BLaER1 (cell line): Measurements from ENCODE around the gene PTPN20.

ENCODE experiments used
- H3K27ac ChIP-seq: shearing (Covaris generic); formaldehyde crosslinking; 2 replicates; pipeline ENCODE4 v1.8.1; 2022
- H3K27me3 ChIP-seq: shearing (Covaris generic); formaldehyde crosslinking; 2 replicates; pipeline ENCODE4 v1.8.1; 2022
- H3K36me3 ChIP-seq: shearing (Covaris generic); formaldehyde crosslinking; 2 replicates; pipeline ENCODE4 v1.8.1; 2022
- H3K4me1 ChIP-seq: shearing (Covaris generic); formaldehyde crosslinking; 2 replicates; pipeline ENCODE4 v1.8.1; 2022
- H3K4me2 ChIP-seq: shearing (Covaris generic); formaldehyde crosslinking; 2 replicates; pipeline ENCODE4 v1.8.1; 2022
- H3K4me3 ChIP-seq: shearing (Covaris generic); formaldehyde crosslinking; 2 replicates; pipeline ENCODE4 v1.8.1; 2022
- H3K9ac ChIP-seq: shearing (Covaris generic); formaldehyde crosslinking; 2 replicates; pipeline ENCODE4 v1.8.1; 2022
- H3K9me3 ChIP-seq: shearing (Covaris generic); formaldehyde crosslinking; 2 replicates; pipeline ENCODE4 v1.8.1; 2022
- H4K20me1 ChIP-seq: shearing (Covaris generic); formaldehyde crosslinking; 2 replicates; pipeline ENCODE4 v1.8.1; 2022
- Cebpa-rat ChIP-seq: shearing (Covaris generic); IDR thresholded peaks from 2 replicates; pipeline ENCODE4 v1.8.1; 2022

Gene PTPN20

DNA sequence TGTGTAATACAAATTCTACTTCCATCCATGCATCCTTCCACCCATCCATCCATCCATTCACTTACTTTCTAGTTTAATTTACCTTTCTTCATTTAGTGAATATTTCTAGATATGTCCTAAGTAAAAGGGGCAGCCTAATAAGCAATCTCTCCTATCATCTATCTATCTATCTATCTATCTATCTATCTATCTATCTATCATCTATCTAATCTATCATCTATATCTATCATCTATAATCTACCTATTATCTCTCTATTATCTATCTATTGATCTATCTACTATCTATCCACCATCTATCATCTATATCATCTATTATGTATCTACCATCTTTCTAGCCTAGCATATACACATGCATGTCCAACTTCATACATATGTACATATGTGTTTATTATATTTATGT is 104.2 kb downstream of the PTPN20 start:
- TF ChIP-seq Cebpa-rat = no peak
- H3K9ac ChIP-seq = no peak overlapping the region
- no peak overlapping the region for H3K4me3 ChIP-seq
- no peak overlapping the region for H3K4me2 ChIP-seq
- H3K9me3 ChIP-seq = no peaks in the 10 kb centered on the region
- no peaks in the 10 kb centered on the region for H3K27me3 ChIP-seq
- H3K27ac ChIP-seq = no peak overlapping the region
- H3K4me1 ChIP-seq = no peaks in the 10 kb centered on the region
- no peaks in the 10 kb centered on the region for H4K20me1 ChIP-seq
- no peaks in the 10 kb centered on the region for H3K36me3 ChIP-seq

DNA sequence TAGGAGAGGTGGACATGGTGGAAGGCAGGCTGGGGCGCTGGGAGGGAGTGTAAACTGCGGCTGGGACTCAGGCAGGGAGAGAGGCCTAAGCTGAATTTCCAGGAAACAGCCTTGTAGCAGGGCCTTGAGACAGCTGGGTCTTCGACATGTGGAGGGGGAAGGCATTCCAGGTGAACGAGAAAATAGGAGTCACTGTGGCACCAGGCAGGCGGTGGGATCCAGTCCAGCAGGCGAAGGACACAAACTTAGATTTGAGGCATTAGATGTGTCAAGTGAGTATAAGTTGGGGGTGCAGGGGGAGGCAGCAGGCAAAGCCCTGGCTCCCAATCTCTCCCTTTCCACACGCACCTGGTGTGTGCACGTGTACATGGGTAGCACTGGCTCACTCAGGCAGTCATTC is 105.3 kb downstream of the PTPN20 start:
- no peak overlapping the region for H3K4me3 ChIP-seq
- H3K4me1 ChIP-seq = no peaks in the 10 kb centered on the region
- H3K27ac ChIP-seq = no peak overlapping the region
- H3K9me3 ChIP-seq = no peaks in the 10 kb centered on the region
- no peak overlapping the region for H3K4me2 ChIP-seq
- H3K36me3 ChIP-seq = no peaks in the 10 kb centered on the region
- no peak for TF ChIP-seq Cebpa-rat
- H3K9ac ChIP-seq = no peak overlapping the region
- no peaks in the 10 kb centered on the region for H4K20me1 ChIP-seq
- no peaks in the 10 kb centered on the region for H3K27me3 ChIP-seq

DNA sequence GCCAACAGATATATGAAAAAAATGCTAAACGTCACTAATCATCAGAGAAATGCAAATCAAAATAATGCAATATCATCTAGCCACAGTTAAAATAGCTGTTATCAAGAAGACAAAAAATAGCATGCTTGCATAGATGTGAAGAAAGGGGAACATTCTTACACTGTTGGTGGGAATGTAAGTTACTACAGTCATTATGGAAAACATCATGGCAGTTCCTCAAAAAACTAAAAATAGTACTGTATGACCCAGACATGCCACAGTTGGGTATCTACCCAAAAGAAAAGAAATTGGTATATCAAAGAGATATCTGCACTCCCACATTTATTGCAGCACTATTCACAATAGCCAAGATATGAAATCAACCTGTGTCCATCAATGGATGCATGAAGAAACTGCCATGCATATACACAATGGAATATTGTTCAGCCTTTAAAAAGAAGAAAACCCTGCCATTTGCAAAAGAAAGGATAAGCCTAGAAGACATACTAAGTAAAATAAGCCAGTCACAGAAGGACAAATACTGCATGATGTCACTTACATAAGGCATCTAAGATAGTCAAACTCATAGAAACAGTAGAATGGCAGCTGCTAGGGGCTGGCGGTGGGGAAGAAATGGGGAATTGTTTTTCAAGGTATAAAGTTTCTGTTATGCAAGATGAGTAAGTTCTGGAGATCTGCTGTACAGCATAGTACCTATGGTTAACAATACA is 107.0 kb downstream of the PTPN20 start:
- TF ChIP-seq Cebpa-rat = no peak
- Histone ChIP-seq H4K20me1 (no peaks in the 10 kb centered on the region), H3K27me3 (no peaks in the 10 kb centered on the region), H3K4me1 (no peaks in the 10 kb centered on the region), H3K27ac (no peak overlapping the region), H3K9ac (no peak overlapping the region), H3K9me3 (no peaks in the 10 kb centered on the region), H3K4me2 (no peak overlapping the region), H3K36me3 (no peaks in the 10 kb centered on the region), H3K4me3 (no peak overlapping the region)

DNA sequence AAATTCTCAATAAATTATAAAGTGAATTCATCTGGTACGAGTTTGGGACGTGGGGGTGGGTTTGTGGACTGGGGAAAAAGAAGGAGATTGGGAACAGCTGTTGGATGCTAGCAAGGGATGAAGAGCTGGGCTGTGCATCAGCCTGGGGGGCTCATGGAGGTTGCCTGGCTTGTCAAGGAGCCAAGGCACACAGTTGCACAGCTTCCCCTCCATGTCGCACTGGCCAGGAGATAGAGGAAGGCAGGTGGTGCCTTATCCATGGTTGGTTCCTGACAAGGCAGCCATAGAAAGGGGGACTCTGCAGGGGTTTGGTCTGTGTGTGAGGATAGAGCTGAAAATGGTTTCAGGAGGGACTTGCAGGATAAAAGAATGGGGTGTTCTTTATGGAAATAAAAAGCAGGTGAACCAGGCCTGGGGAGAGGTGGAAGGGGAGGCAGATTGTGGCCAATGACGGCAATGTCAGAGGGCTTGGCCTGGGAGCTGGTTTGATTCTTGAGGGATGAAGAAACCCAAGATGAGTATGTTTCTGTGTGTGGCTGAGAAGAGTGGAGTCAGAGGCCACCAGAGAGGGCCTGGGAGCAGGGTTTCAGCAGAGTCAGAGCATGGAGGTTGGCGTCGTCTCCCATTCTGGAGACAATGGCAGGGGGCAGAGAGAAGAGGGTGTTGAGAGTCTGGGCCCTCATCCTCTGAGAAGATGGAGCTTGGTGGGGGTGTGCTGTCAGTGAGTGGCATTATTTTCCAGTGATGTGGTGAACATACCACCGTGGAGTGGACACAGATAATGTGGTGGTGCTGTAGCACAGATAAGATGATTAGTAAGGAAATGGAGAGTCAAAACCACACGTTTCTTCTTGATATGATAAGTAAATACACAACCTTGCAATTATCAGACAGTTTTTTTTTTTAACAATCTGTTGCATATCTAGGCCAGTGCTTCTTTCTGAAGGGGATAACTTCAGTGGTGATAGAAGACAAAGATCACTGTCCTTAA is 108.2 kb downstream of the PTPN20 start:
- Histone ChIP-seq H4K20me1 (no peaks in the 10 kb centered on the region), H3K4me2 (no peak overlapping the region), H3K27ac (no peak overlapping the region), H3K27me3 (no peaks in the 10 kb centered on the region), H3K9me3 (no peaks in the 10 kb centered on the region), H3K4me3 (no peak overlapping the region), H3K9ac (no peak overlapping the region), H3K36me3 (no peaks in the 10 kb centered on the region), H3K4me1 (no peaks in the 10 kb centered on the region)
- no peak for TF ChIP-seq Cebpa-rat

DNA sequence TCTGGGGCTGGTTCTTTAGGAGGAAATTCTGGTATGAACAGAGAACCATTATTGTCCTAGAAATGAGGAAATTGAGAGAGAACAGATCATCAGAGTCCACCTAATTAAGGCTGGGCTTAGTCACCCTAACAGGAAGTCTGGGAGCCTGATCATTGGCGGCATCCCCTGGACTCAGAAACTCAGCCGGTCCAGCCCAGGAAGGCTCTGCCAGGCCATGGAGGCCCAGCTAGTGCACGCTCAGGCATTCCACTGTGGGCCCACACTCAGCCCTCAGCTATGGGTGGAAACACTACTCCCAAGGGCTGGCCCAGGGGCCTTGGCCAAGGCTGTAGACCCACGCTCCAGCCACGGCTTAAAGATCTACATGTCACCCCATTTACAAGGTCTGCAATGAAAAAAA is 109.2 kb downstream of the PTPN20 start:
- Histone ChIP-seq H3K27me3 (no peaks in the 10 kb centered on the region), H3K27ac (no peak overlapping the region), H3K9me3 (no peaks in the 10 kb centered on the region), H3K9ac (no peak overlapping the region), H3K36me3 (no peaks in the 10 kb centered on the region), H3K4me3 (no peak overlapping the region), H4K20me1 (no peaks in the 10 kb centered on the region), H3K4me1 (no peaks in the 10 kb centered on the region), H3K4me2 (no peak overlapping the region)
- TF ChIP-seq Cebpa-rat = no peak

DNA sequence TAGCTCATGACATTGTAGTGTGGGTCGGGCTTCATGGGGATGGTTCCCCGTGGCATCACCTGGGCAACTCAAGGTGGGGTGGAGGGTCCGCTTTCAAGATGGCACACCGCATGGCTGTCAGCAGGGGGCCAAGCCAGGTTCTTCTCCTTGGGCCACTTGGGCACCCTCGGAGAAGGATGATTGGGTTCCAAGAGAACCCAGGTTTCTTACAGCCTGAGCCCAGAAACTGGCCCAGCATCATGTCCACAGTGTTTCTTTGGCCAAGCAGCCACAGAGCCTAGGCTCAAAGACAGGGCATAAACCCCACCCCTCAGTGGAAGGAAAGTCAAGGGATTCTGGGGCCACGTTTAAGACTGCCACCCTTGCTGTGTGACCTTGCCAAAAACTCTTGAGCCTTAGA is 110.6 kb downstream of the PTPN20 start:
- no peaks in the 10 kb centered on the region for H3K27me3 ChIP-seq
- no peak overlapping the region for H3K27ac ChIP-seq
- H3K4me1 ChIP-seq = no peaks in the 10 kb centered on the region
- H3K36me3 ChIP-seq = no peaks in the 10 kb centered on the region
- no peak for TF ChIP-seq Cebpa-rat
- no peak overlapping the region for H3K4me3 ChIP-seq
- no peaks in the 10 kb centered on the region for H4K20me1 ChIP-seq
- no peak overlapping the region for H3K4me2 ChIP-seq
- H3K9me3 ChIP-seq = no peaks in the 10 kb centered on the region
- no peak overlapping the region for H3K9ac ChIP-seq

DNA sequence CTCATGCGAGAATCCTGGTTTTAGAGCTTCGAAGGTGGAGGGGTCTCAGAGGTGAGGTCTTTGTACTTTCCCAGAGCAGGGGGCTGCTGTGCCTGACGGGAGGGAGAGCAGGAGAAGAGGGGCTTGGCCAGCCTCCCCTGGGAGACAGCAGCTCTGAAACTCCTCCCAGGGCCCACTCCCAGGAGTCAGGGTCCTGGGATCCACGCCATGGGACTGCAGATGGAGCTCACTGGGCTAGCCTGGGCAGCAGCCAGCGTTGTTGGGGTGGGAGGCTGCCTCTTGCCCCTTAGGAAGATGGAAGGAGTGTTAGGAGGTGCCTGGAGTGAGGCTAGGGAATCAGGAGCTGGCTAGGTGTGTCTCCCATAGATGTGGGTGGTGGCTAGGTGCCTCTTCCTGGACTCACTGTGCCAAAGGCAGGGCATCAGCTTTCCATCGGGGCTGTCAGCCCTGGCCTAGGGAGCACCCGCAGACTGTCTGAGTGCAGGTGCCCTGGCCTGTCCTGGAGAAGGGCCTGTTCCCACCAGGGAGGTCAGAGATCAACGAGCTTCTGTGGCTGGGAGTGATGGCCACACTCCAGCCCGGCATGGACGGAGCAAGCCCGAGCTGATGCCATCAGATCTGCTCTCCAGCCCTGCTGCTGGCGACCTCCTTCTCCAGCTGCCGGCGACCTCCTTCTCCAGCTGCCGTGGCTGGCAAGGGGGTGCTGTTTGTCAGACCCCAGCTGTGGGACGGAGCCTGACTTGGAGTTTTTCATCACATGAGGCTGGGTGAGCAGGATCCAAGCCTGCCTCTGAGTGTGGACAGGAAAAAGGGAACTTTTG is 111.3 kb downstream of the PTPN20 start:
- no peak overlapping the region for H3K4me2 ChIP-seq

DNA sequence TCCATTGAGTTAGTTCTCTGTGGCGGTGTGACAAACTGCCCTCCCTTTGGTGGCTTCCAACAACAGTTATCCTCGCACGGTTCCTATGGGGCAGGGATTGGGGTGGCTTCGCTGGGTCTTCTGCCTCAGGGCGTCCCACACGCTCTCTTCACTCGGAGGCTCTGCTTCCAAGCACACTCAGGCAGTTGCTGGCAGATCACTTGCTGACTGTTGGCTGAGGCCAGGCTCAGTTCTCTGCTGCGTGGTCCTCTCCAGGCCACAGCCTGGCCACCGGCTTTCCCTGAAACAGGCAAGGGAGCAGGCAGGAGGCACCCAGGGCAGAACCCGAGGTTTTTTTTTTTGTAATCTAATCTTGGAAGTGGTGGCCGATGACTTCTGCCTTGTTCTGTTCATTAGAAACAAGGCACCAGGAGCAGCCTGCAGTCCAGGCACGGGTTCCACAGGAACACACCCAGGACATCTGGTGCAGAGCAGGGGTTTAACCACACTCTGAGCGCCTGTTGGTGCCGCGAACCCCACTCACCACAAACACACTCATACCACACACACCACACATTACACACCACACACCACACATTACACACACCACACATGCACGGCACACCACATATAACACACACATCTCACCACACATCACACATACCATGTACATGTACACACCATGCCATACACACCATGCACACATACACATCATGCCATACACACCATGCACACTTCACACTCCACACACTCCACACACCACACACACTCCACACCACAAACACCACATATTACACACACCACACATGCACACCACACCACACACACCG is 112.2 kb downstream of the PTPN20 start:
- no peak overlapping the region for H3K4me2 ChIP-seq
- no peaks in the 10 kb centered on the region for H3K9me3 ChIP-seq
- no peak overlapping the region for H3K9ac ChIP-seq
- no peak overlapping the region for H3K4me3 ChIP-seq
- H3K27me3 ChIP-seq = no peaks in the 10 kb centered on the region
- peaks cover under 1% of the 10 kb centered on the region for H3K4me1 ChIP-seq
- H3K27ac ChIP-seq = no peak overlapping the region
- H4K20me1 ChIP-seq = no peaks in the 10 kb centered on the region
- no peak for TF ChIP-seq Cebpa-rat
- no peaks in the 10 kb centered on the region for H3K36me3 ChIP-seq

More for the DNA sequence above, 111.3 kb downstream of the PTPN20 start:
- Histone ChIP-seq H4K20me1 (no peaks in the 10 kb centered on the region), H3K27me3 (no peaks in the 10 kb centered on the region), H3K4me1 (no peaks in the 10 kb centered on the region), H3K36me3 (no peaks in the 10 kb centered on the region), H3K4me3 (no peak overlapping the region), H3K9ac (no peak overlapping the region), H3K27ac (no peak overlapping the region), H3K9me3 (no peaks in the 10 kb centered on the region)
- TF ChIP-seq Cebpa-rat = no peak

DNA sequence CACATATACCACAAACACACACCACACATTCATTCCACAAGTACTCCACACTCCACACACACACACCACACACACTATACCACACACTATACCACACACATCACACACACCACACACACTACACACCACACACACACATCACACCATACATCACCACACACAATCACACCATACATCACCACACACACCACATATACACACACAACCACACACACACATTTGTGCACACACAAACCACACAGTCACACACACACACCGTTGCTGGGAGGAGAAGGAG is 112.8 kb downstream of the PTPN20 start:
- peaks cover 6% of the 10 kb centered on the region for H3K4me1 ChIP-seq
- no peak for TF ChIP-seq Cebpa-rat
- no peaks in the 10 kb centered on the region for H3K36me3 ChIP-seq
- H3K9me3 ChIP-seq = no peaks in the 10 kb centered on the region
- no peak overlapping the region for H3K9ac ChIP-seq
- H3K27ac ChIP-seq = no peak overlapping the region
- H4K20me1 ChIP-seq = no peaks in the 10 kb centered on the region
- no peak overlapping the region for H3K4me2 ChIP-seq
- H3K4me3 ChIP-seq = no peak overlapping the region
- H3K27me3 ChIP-seq = no peaks in the 10 kb centered on the region
